Ureter (tissue), 1 donor: ENCODE measurements around the gene EML6. TPM values are rescaled to one million over a fixed set of nuclear protein-coding genes. Genes with fewer than 3 reads are reported as not detected.
A peak's percentile ranks its signal among the peaks of the same experiment; 100 is the strongest.
"Not testable (repeated sequence)": the region's sequence is repeated elsewhere in the genome, so short reads cannot be mapped to it uniquely, and the experiment has no call there.

Experiments
- DNase-seq: peaks from one replicate; pipeline ENCODE4 v3.0.0-alpha.2; 2020; ENCODE audit warnings: low spot score
- total RNA-seq: library from RNA; stranded (reverse); gene quantifications from one replicate; pipeline ENCODE4 v1.2.4, GENCODE V29; 2023
- donor health status: DM: yes; HTN: yes; CAD: no.

The EML6 gene
- total RNA-seq = 5.4 TPM

- peak; percentile 97 for DNase-seq
Observed at GRCh38 chr2:54723131-54723995, at the start of gene EML6. Gene EML6 (plus strand): TSS chr2:54723662. CDS start chr2:54725062, 1,400 bp downstream.

DNA sequence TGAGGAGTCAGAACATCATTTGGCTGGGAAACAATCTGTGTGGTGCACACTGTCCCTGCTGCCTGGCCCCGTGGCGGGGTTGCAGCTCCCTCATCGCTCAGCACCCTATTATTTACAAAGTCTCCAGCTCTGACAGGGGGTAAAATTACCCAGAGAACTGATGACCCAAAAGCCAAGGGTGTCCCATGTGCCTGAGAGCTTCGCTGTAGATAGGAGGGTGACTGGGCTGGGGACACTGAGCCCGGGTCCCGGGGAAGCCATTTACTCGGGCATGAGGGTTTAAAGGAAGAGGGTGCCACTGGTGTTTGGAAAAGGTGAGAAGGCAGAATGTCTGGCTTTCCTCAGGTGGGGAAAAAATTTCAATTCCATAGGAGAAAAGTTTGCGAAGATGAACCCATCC is 48.2 kb upstream of the EML6 start:
- no peak for DNase-seq

DNA sequence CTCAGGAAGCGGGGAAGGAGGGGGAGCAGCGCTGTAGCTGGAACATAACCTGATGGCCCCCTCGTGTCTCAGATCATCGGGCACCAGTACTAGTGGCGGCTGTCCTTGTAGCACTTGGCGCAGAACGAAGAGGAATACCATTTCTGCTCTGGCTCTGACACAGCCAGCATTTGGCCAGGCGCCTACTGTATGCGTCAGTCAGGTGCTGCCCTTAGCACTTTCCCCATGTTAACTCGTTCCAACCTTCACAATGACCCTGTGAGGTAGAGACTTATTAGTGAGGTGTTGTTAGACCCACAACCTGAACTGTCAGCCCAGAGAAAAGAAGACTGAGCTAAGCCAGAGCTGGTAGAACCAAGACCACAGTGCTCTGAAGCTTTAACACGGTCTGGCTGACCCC is 47.7 kb upstream of the EML6 start:
- no peak for DNase-seq

DNA sequence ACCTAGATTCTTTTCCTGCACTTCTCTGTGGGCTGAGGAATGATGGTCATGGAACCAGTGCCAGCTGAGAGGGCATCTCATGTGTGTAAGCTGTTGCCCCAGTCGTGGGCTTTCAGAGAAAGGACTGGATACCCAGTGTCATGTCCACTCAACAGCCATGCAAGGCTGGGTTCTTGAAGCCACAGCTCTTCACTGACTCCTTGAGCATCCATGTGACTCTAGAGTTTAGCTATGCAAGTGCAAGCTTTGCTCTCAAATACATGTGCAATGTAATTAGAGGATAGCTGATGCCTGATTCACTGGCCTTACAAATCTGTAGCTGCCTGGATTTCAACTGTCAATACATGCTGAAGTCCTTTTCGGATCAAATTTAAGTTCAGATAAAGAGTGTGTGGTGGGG is 46.8 kb upstream of the EML6 start:
- DNase-seq = no peak

- DNase-seq = no peak
Observed at GRCh38 chr2:54677476-54678265, 45.8 kb upstream of the EML6 start.

DNA sequence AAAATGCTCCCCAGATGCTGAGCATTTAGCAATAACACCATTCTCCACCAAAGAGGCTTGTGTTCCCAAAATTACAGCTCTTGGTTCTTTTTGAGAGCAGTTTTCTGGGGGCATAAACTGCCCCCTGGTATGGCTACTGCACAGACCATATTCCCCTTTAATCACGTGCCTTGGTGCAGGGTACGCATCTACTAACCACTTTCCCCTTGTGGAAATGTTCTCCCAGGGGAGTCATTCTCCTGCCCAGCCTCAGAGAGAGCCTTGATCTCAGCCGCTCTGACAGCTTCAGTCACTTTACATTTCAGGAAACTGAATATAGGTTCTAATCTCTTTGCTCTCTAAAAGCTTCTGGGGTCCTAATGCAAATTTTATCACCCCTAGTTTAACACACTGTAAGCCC is 44.7 kb upstream of the EML6 start:
- no peak for DNase-seq

GRCh38 chr2:54680397-54681041 is 42.9 kb upstream of the EML6 start:
- no peak for DNase-seq

GRCh38 chr2:54681416-54681815 is 42.0 kb upstream of the EML6 start:
- DNase-seq = no peak

DNA sequence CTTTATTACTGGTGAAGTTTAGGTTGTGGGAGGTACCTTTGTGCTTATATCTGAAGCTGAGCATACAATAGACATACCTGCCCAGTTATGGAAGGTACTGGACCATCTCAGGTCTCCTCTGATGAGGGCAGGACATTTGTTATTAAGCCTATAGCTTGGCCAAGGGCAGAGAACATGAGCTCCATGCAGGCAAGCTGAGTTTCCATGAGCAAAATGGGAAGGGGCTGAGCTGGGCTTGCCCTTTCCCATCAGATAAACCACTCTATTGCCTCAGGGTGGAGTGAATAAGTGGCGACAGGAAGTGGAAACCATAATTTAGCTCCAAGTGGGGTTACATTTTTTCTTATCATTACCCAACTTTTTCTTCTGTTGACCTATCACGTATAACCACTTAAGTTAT is 39.9 kb upstream of the EML6 start:
- no peak for DNase-seq

GRCh38 chr2:54685263-54685775 is 38.1 kb upstream of the EML6 start:
- no peak for DNase-seq

- no peak for DNase-seq
Observed at GRCh38 chr2:54687595-54688152, 35.8 kb upstream of the EML6 start.

- DNase-seq = no peak
Observed at GRCh38 chr2:54691445-54692135, 31.9 kb upstream of the EML6 start.

DNA sequence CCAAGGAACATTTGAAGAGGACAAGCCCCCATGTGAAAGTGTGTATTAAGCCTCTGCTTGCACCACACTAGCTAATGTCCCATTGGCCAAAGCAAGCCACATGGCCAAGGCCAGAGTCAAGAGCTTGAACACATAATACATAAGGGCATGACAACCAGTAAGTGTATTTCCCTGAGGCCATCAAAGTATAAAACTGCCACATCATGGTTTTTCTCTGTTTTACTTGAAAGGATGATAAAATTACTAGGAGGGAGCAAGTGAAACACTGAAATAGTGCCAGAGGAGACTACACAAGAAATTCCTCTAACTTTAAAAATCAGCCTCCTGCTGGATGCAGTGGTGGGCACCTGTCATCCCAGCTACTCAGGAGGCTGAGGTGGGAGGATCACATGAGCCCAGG is 30.9 kb upstream of the EML6 start:
- DNase-seq = no peak

DNA sequence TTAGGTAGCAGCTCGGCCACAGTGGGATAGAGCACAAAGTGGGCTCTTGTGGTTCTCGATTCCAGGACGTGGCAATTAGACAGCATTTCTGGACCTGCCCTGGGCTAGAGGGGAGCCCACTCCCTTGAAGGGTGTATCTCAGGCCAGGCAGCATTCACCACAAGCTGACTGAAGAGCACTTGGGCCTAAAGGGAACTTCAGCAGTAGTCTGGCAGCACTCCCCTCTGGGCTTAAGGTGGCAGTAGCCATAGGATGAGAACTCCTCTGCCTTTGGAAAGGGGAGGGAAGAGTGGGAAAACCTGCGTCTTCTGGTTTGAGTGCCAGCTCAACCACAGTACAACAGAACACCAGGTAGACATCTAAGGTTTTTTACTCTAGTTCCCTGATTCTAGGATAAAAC is 28.1 kb upstream of the EML6 start:
- no peak for DNase-seq

DNA sequence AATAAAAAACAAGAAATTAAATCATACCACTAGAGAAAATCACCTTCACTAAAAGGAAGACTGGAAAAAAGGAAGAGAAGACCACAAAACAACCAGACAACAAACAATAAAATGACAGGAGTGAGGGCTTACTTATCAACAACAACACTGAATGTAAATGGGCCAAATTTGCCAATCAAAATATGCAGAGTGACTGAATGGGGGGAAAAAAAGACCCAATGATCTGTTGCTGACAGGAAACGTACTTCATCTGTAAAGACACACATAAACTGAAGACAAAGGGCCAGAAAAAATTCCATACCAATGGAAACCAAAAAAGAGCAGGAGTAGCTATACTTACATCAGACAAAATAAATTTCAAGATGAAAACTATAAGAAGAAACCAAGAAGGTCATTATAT is 25.5 kb upstream of the EML6 start:
- DNase-seq = no peak

DNA sequence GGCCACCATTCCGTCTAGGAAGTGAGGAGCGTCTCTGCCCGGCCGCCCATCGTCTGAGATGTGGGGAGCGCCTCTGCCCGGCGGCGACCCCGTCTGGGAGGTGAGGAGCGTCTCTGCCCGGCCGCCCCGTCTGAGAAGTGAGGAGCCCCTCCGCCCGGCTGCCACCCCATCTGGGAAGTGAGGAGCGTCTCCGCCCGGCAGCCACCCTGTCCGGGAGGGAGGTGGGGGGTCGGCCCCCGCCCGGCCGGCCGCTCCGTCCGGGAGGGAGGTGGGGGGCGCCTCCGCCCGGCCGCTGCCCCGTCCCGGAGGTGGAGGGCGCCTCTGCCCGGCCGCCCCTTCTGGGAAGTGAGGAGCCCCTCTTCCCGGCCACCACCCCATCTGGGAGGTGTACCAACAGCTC is 24.5 kb upstream of the EML6 start:
- DNase-seq = not testable (repeated sequence)

DNA sequence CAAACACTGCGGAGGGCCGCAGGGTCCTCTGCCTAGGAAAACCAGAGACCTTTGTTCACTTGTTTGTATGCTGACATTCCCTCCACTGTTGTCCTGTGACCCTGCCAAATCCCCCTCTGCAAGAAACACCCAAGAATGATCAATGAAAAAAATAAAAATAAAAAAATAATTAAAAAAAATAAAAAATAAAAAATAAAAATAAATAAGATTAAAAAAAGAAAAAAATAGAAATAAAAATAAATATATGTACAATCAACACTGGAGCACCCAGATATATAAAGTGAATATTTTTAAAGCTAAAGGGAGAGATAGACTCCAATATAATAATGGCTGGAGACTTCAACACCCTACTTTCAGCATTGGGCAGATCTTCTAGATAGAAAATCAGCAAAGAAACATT is 23.8 kb upstream of the EML6 start:
- no peak for DNase-seq

GRCh38 chr2:54701029-54701428 is 22.4 kb upstream of the EML6 start:
- DNase-seq = no peak

- no peak for DNase-seq
Observed at GRCh38 chr2:54704238-54704637, 19.2 kb upstream of the EML6 start.

DNA sequence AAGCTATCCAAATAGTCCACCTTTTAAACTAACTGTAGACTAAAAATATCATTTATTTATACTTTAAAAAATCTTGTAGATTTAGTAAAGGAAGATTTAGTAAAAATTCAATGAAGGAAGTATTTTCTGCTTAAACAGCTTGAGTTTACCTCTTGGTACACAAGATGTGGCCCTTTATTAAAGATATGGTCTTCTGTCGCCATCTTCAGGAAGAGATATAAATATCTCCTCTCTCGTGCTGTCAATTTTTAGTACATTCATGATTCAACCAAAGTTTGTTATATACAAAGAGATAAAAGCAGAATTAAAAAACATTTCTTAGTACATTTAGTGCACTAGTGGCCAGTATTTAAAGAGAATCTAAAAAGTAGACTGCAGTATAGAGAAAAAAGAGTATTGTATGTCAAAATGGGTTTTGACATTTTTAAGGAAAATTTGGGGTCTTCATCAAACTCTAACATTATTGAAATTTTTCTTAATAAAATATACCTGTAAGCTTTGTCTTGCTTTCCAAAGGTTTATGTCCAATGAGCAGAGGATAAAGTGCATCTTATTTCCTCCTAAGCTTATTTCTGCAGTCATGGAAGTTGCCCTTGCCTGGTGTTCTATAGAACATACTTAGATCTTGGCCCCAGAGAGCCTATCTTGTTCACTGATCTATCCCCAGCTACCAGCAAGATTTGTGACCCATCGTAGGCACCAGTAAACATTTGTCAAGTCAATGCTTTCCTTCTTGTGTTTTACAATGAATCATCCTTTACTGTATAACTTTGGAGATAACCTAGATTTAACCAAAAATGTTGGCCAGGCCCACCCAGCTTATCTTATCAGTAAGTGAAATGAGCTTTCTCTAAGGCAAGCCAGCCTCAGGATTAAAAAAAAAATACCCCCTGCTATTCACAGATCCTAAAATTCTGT is 18.5 kb upstream of the EML6 start:
- DNase-seq = no peak
